Fibroblast of lung (primary cell): ENCODE data around the gene SLC2A14. TPM values are rescaled to one million over a fixed set of nuclear protein-coding genes. Genes with fewer than 3 reads are reported as not detected.
"Not testable (repeated sequence)": the region's sequence is repeated elsewhere in the genome, so short reads cannot be mapped to it uniquely, and the experiment has no call there.

Experiments
- DNase-seq, 2 donors: peaks; one replicate each; pipeline versions ENCODE4 v3.0.0 to v3.0.0-alpha.2; 2010; ENCODE audit warnings: low read depth in 2 of 2
- H2AFZ ChIP-seq: 2 replicates; pipeline ENCODE4 v1.5.1; 2012; ENCODE audit warnings: low read length, control low read depth, inconsistent platforms
- H3K27ac ChIP-seq: 2 replicates; pipeline ENCODE4 v1.5.1; 2011; ENCODE audit warnings: low read length, control low read depth; ENCODE audit not compliant: insufficient read depth
- H3K27me3 ChIP-seq: 2 replicates; pipeline ENCODE4 v1.5.1; 2011; ENCODE audit warnings: mild to moderate bottlenecking, low read length; ENCODE audit not compliant: control insufficient read depth, insufficient read depth
- H3K36me3 ChIP-seq: 2 replicates; pipeline ENCODE4 v1.5.1; 2011; ENCODE audit warnings: low read length; ENCODE audit not compliant: control insufficient read depth, insufficient read depth
- H3K4me1 ChIP-seq: 2 replicates; pipeline ENCODE4 v1.5.1; 2011; ENCODE audit warnings: low read length; ENCODE audit not compliant: control insufficient read depth, insufficient read depth; ENCODE audit errors: extremely low read depth
- H3K4me2 ChIP-seq: 2 replicates; pipeline ENCODE4 v1.5.1; 2011; ENCODE audit warnings: low read length, control low read depth; ENCODE audit not compliant: insufficient read depth; ENCODE audit errors: extremely low read depth
- H3K4me3 ChIP-seq, 4 experiments: fragments of 200-600 bp in 1 of 4; sonication (generic) in 1 of 4; replicated peaks in 1 of 4; 2 replicates each; pipeline ENCODE4 v1.5.1; 2011 to 2016; ENCODE audit warnings: low read length in 4 of 4, low read depth in 3 of 4, mild to moderate bottlenecking in 3 of 4, control low read depth in 2 of 4, inconsistent platforms in 1 of 4, mixed read lengths in 1 of 4; ENCODE audit not compliant: insufficient read depth in 1 of 4; ENCODE audit errors: control extremely low read depth in 1 of 4
- H3K79me2 ChIP-seq: 2 replicates; pipeline ENCODE4 v1.5.1; 2012; ENCODE audit warnings: mild to moderate bottlenecking, low read length, inconsistent platforms; ENCODE audit not compliant: control insufficient read depth, insufficient read depth
- H3K9ac ChIP-seq: 2 replicates; pipeline ENCODE4 v1.5.1; 2011; ENCODE audit warnings: mild to moderate bottlenecking, low read length, control low read depth; ENCODE audit not compliant: insufficient read depth
- H3K9me3 ChIP-seq: 2 replicates; pipeline ENCODE4 v1.5.1; 2012; ENCODE audit warnings: low read depth, low read length; ENCODE audit not compliant: control insufficient read depth, insufficient read depth
- H4K20me1 ChIP-seq: 2 replicates; pipeline ENCODE4 v1.5.1; 2011; ENCODE audit warnings: low read length; ENCODE audit not compliant: control insufficient read depth, insufficient read depth; ENCODE audit errors: extremely low read depth
- EZH2 ChIP-seq: IDR thresholded peaks from 2 replicates; pipeline ENCODE4 v1.5.1; 2012; ENCODE audit warnings: low read length, control low read depth, mild to moderate bottlenecking; ENCODE audit errors: missing control alignments
- polyA plus RNA-seq, 2 donors: library from polyadenylated mRNA; depleted of rRNA in 1 of 2; stranded (reverse) in 1 of 2; unstranded in 1 of 2; fragments of >200 nt; gene quantifications; 2 replicates each; pipeline ENCODE4 v1.2.1, GENCODE V29; 2011 to 2012; ENCODE audit warnings: missing spikeins in 1 of 2
- total RNA-seq: library from RNA; depleted of rRNA; stranded (reverse); fragments of >200 nt; gene quantifications from 2 replicates; pipeline ENCODE4 v1.2.1, GENCODE V29; 2014
- TF ChIP-seq, protein P1 (sequence below), 2 donors: IDR thresholded peaks in 1 of 2; conservative IDR thresholded peaks in 1 of 2; 1 replicate in 1 of 2; 2 replicates in 1 of 2; pipeline ENCODE4 v1.5.1; 2011 to 2012; ENCODE audit warnings: low read length in 2 of 2, control low read depth in 1 of 2, inconsistent platforms in 1 of 2, low read depth in 1 of 2, mild to moderate bottlenecking in 1 of 2

Gene SLC2A14
- total and polyA plus RNA-seq, 2 donors (not counting 1 experiment from before 2014, with no cell fraction given): 0.07 to 0.17 TPM

DNA sequence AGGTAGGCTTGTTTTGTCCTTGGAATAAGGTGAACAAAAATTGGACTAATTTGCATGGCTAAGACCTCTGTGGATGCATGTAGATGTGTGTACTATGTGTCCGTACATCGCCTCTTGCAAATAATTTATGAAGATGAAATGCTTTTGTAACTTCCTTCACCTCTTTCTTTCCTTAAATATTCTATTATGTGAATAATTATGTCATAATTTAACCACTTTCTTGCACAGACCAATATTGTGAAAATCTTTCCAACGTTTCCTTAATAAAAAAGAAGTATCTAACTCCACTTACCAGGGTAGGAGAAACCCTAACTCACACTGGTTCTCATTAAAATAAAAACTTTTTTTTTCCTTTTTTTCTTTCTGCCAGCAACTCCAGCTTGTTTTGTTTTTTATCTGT, 79.5 kb downstream of the SLC2A14 start:
- peaks cover 1% of the 10 kb centered on the region for H3K27me3 ChIP-seq
- no peak overlapping the region for H3K27ac ChIP-seq
- H3K4me3 ChIP-seq: no peak overlapping the region
- no peaks in the 10 kb centered on the region for H3K36me3 ChIP-seq
- H3K4me2 ChIP-seq: no peak overlapping the region
- no peak overlapping the region for H3K9ac ChIP-seq
- H3K9me3 ChIP-seq: no peaks in the 10 kb centered on the region
- TF ChIP-seq, protein P1, sequence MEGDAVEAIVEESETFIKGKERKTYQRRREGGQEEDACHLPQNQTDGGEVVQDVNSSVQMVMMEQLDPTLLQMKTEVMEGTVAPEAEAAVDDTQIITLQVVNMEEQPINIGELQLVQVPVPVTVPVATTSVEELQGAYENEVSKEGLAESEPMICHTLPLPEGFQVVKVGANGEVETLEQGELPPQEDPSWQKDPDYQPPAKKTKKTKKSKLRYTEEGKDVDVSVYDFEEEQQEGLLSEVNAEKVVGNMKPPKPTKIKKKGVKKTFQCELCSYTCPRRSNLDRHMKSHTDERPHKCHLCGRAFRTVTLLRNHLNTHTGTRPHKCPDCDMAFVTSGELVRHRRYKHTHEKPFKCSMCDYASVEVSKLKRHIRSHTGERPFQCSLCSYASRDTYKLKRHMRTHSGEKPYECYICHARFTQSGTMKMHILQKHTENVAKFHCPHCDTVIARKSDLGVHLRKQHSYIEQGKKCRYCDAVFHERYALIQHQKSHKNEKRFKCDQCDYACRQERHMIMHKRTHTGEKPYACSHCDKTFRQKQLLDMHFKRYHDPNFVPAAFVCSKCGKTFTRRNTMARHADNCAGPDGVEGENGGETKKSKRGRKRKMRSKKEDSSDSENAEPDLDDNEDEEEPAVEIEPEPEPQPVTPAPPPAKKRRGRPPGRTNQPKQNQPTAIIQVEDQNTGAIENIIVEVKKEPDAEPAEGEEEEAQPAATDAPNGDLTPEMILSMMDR (conservative IDR thresholded peaks at IDR 0.05 in 1 of 2, IDR thresholded peaks at IDR 0.05 in 1 of 2; ENCODE audit: low read depth in 1 of 2, low read length in 2 of 2): no peak
- no peak for TF ChIP-seq EZH2
- H4K20me1 ChIP-seq: no peaks in the 10 kb centered on the region
- no peaks in the 10 kb centered on the region for H3K4me1 ChIP-seq
- H3K79me2 ChIP-seq: no peaks in the 10 kb centered on the region
- no peak for DNase-seq
- no peak overlapping the region for H2AFZ ChIP-seq

DNA sequence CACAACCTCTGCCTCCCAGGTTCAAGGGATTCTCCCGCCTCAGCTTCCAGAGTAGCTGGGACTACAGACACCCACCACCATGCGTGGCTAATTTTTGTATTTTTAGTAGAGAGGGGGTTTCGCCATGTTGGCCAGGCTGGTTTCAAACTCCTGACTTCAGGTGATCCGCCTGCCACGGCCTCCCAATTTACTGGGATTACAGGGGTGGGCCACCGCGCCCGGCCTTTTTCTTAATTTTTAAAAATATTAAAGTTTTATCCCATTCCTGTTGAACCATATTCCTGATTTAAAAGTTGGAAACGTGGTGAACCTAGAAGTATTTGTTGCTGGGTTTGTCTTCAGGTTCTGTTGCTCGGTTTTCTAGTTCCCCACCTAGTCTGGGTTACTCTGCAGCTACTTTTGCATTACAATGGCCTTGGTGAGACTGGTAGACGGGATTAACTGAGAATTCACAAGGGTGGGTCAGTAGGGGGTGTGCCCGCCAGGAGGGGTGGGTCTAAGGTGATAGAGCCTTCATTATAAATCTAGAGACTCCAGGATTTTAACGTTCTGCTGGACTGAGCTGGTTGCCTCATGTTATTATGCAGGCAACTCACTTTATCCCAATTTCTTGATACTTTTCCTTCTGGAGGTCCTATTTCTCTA, 83.7 kb downstream of the SLC2A14 start, which contains the start of gene NANOG:
Gene NANOG, plus strand, starts transcription at position 519 of the 645 bp plus-strand sequence. CDS start 213 bp downstream, outside the sequence.
- H3K4me1 ChIP-seq, H3K36me3 ChIP-seq, H3K79me2 ChIP-seq, H3K9ac ChIP-seq, H3K27me3 ChIP-seq, H3K4me3 ChIP-seq, H3K27ac ChIP-seq, DNase-seq, H3K4me2 ChIP-seq, H3K9me3 ChIP-seq, H2AFZ ChIP-seq, H4K20me1 ChIP-seq: not testable (repeated sequence)

- Histone ChIP-seq H4K20me1 (no peaks in the 10 kb centered on the region), H3K4me1 (no peaks in the 10 kb centered on the region), H3K9ac (no peak overlapping the region), H3K4me2 (no peak overlapping the region), H3K4me3 (no peak overlapping the region), H3K27ac (no peak overlapping the region), H3K36me3 (no peaks in the 10 kb centered on the region), H3K9me3 (no peaks in the 10 kb centered on the region), H3K79me2 (no peaks in the 10 kb centered on the region), H2AFZ (no peak overlapping the region), H3K27me3 (peaks cover 2% of the 10 kb centered on the region)
- DNase-seq: no peak
- TF ChIP-seq, protein P1 (conservative IDR thresholded peaks at IDR 0.05 in 1 of 2, IDR thresholded peaks at IDR 0.05 in 1 of 2; ENCODE audit: low read depth in 1 of 2, low read length in 2 of 2): no peak
Observed at GRCh38 chr12:7788294-7788660, 84.4 kb downstream of the SLC2A14 start.
